ENCODE data around the gene PHLPP2.

Gene PHLPP2, protein sequence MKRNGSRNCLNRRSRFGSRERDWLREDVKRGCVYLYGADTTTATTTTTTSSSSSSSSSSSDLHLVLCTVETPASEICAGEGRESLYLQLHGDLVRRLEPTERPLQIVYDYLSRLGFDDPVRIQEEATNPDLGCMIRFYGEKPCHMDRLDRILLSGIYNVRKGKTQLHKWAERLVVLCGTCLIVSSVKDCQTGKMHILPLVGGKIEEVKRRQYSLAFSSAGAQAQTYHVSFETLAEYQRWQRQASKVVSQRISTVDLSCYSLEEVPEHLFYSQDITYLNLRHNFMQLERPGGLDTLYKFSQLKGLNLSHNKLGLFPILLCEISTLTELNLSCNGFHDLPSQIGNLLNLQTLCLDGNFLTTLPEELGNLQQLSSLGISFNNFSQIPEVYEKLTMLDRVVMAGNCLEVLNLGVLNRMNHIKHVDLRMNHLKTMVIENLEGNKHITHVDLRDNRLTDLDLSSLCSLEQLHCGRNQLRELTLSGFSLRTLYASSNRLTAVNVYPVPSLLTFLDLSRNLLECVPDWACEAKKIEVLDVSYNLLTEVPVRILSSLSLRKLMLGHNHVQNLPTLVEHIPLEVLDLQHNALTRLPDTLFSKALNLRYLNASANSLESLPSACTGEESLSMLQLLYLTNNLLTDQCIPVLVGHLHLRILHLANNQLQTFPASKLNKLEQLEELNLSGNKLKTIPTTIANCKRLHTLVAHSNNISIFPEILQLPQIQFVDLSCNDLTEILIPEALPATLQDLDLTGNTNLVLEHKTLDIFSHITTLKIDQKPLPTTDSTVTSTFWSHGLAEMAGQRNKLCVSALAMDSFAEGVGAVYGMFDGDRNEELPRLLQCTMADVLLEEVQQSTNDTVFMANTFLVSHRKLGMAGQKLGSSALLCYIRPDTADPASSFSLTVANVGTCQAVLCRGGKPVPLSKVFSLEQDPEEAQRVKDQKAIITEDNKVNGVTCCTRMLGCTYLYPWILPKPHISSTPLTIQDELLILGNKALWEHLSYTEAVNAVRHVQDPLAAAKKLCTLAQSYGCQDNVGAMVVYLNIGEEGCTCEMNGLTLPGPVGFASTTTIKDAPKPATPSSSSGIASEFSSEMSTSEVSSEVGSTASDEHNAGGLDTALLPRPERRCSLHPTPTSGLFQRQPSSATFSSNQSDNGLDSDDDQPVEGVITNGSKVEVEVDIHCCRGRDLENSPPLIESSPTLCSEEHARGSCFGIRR (N-terminal part only)

DNA sequence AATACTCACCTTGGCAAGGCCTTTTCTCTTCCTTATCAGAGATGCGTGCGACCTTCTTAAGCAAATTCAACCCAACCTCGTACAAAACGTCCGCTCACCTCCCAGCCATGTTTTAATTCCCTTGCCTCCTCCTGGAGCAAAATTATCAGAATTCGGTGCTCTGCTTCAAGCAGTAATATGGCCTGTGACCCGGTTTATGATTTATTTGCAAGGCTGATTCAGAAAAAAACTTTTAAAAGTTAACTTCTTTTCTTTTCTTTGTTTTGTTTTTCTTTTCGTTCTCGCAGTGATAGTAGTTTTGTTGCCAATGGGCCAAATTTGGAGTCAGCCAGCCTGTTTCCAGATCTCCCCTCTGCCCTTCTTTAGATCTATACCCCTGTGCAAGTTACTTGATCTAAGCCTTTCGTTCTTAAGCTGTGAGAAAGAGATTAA lies at the start of gene PHLPP2:
Gene PHLPP2, minus strand, starts transcription at position 382 of the 432 bp plus-strand sequence. CDS start 9,906 bp downstream, outside the sequence.
- no peak for DNase-seq

DNA sequence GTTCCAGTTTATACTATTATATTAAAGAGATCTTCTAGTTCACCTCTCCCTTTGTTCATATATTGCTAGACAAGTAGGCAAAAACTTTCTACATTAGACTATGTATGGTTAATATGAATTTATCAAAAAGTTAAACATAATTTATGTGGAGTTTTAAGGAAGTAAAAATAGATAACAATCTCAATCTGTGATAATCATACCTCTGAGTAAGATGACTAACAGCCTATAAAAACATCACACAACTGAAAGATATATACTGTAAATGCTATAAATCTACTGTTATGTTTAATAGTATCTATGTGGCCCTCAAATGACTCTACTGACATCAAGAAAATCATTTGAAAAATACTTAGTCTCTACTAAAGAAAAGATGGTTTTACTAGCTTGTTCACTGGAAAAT lies 47.1 kb upstream of the PHLPP2 start:
- no peak for DNase-seq

DNA sequence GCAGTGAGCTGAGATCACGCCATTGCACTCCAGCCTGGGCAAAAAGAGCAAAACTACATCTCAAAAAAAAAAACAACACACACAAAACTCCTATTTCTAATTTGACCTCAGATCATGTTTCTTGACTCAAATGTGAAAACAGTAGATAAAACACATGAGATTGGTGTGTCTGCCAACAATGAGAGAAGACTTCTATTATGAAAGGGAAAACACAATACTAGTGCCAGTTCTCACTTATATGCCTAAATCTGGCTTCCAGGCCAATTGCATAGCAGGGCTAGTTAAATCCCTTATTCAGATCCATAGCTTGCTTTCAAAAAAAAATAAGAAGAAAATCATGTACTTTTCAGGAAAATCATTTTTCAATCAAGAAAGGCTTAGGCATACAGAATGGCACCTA lies 44.7 kb upstream of the PHLPP2 start:
- no peak for DNase-seq

DNA sequence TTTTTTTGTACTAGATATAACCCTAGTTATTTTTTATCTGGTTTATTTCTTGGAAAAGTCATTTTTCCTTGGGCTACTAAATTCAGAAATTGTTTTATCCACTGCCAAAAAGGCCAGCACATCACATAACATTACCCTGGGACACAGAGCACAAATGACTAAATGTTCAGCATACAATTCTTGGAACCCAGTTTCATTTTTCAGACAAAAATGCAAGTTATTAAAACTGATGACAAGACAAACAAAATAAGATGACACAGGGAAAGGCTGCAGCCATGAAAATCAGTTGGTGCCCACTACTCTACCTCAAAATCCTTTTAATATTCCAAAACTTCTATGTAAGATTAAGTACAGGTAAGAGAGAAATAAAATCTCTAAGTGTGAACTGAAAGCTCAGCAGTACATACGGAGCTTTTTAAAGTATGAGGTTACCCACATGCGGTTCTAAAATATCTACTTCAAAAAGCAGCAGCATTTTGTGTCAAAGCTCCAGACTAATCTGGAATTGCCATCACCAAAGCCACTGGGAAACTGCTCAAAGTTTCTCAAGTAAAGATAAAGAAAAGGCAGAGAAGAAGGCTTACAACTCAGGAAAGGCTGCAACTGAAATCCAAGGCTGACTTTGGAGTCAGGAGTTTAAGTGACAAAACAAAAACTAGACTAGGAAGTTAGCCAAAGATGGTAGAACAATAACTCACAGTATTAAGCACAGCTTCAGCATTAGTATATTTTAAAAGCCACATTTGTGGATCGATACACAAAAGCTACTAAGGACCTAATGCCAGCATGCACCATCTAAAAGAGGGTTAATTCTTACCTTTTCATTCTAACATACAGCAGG lies 42.8 kb upstream of the PHLPP2 start:
- no peak for DNase-seq

DNA sequence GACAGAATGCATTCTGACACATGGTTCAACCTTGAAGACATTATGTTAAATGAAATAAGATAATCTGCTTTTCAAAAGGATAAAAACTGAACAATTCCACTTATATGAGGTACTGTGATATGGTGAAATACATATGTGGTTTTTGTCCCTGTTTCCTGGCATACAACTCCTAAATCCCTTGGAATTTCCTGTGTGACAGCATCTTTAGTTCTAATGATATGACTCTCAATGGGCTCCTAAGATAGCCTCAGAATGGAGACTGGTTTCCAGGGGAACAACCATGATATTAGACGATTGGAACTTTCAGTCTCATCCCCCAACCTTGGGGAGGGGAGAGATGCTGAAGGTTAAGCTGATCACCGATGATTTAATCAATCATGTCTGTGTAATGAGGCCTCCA lies 37.7 kb upstream of the PHLPP2 start:
- DNase-seq = no peak

DNA sequence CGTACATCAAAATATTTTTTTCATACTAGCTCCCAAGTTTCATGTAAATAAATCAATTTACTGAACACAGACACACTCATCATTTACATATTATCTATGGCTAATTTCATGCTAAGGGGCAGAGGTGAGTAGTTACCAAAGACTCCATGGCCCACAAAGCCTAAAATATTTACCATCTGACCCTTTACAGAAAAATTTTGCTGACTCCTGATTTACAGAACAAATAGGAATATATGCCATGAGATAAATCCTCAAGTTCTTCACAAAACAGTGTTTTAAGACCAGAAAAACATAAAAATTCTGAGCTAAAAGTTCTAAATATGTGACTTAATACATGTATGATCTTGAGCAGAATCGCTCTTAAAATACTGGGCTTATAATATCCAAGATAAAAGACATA lies 36.6 kb upstream of the PHLPP2 start:
- DNase-seq = no peak

DNA sequence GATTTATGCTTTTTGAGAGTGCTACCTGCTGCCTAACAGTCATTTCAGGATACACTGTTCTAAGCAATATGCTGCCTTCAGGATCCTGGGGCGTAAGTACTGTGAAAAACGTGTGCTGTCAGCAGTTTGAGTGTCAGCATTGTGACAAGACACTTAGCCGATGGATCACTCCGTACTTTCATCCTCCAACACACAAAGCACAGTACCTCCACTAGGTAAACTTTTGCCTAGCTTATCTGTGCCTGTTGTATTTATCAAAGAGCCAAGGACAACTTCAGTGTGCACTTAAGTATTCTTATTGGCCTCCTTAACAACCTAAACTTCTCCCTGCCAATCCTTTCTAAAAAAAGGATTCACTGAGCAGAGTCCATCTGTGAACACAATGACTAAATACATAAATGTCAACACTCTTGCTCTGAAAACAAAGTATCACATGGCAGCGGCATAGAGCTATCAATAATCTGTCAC lies 33.8 kb upstream of the PHLPP2 start:
- DNase-seq = no peak

DNA sequence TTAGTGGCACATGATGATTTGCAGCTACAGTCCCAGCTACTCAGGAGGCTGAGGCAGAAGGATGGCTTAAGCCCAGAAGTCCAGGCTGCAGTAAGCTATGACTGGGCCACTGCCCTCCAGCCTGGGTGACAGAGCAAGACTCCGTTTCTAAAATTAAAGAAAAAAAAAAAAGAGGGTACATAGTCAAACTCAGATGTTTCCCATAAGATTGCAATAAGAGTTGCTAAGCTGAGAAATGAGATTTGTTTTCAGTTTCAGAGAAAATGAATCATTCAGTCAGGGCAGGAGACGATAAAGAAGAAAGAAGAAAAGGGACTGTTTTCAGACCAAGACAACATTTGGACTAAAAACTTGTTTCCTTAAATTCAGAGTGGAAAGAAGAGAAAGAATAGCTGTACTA lies 30.2 kb upstream of the PHLPP2 start:
- no peak for DNase-seq

DNA sequence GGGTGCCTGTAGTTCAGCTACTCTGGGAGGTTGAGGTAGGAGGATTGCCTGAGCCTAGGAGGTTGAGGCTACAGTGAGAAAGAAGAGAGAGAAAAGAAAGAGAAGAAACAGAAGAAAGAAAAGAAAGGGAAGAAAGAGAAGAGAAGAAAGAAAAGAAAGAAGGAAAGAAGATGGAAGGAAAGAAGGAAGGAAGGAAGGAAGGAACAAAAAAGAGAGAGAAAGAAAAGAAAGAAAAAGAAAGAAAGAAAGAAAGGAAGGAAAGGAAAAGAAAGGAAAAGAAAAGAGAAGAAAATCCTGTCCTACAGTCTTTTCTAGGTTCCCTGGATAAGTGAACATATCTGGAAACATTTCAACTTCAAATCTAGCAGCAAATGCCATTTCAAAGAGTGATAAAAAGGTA lies 29.6 kb upstream of the PHLPP2 start:
- DNase-seq = no peak

DNA sequence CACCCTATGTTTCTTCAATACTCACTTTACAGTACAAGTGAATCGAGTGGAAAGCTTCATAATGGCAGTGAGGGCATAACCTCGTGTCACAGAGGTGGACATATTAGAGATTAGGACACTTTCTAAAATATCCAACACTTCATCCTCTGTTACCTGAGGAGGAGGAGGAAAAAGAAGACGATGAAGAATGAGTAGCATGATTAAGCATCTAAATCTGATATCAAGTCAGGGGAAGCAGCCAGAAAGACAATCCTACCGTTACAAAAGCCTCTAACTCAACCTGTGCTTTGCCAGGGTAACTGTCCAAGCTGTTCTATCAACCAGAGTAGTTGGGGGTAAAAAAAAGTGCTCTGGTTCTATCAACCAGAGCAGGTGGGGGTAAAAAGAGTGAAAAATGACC lies 23.7 kb upstream of the PHLPP2 start:
- DNase-seq = no peak

DNA sequence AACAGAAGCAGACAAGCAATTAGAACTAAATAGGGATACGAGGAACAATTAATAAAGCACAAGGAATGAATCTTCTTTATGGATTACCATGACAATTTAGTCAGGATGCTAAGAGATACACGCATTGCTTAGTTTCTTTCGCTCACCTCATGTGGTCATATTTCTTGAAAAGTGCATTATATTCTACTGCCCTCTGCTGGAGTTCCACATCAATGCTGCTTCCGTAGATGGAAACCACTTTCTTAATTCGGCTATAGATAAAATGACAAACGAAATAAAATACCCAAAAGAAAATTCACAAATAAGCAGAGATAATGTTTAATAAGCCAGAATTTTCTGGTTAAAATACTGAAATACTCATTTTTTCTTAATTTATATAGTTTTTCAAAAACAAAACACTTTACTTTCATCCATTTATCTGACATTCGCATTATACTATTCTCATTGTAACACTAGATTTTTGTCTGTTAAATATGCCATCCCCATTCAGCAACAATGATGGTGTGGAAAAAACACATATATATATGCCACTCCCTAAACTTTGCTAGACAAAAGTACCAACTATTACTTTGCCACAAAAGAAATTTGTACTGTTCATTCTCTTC lies 22.0 kb upstream of the PHLPP2 start:
- no peak for DNase-seq

DNA sequence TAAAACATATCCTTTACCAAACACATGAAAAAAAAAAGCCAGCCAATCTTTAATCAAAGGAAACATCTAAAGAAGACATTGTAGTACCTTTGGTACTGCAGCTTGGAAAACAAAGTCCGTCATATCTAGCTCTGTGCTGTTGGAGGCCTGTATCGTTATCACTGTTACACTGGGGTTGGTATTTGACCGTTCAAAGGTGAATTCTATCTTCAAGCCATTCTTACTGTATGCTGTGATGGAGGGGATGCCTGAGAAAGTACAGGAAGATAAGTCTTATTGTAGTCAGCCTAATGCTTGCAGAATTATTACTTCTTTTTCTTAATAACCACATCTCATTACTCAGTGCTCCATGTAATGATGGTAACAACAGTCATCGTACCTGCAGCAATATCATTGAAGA lies 14.4 kb upstream of the PHLPP2 start:
- no peak for DNase-seq

DNA sequence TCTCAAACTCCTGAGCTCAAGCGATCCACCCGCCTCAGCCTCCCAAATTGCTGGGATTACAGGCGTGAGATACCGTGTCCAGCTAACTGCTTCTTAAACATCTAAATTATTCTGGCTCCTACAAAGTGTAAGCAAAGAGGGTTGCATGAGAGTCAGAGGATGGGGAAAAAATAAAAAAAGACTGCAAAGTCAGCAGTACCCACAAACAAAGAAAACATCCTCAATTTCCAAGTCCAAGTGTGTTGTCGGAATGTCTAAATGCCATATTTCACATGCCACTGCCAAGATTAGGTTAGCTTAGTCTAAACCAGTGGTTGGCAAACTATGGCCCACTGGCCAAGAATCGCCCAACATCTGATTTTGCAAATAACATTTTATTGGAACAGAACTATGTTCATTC lies 13.0 kb upstream of the PHLPP2 start:
- no peak for DNase-seq

DNA sequence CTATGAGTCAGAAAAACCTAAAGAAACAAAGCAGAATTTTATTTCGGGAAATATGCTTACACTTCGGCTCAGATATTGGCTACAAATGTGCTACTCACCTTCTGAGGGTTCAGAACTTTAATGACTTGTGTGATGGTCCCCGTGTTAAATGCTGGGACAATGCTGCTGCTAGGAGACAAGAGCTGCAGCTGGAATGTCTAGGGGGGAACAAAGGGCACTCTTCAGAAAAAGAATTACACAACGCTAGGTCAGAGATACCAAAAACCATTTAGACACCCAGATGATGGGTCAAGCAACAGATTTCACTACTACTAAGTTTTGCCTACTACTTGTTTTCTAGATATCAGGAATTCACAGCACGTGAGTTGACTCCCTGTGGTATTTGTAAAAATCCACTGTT lies 10.0 kb upstream of the PHLPP2 start:
- DNase-seq = no peak

DNA sequence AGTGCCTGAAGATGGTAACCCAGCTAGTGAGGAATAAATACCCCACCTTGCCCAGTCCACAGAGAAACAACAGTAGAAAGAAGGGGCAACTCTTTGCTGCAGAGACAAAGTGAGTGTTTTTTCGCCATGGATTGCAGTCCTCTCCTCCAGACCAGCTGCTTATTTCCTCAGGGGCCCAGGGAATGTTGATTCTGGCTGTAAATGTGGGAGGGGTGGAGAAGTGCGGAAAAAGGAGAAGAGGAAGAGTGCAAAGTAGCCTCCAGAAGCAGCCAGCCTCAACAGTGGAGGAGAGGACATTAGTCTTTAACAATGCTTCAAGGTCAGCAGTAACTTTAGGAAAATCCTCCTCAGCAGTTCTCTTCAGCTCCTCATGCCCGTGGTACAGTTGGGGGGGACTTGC lies 8.1 kb upstream of the PHLPP2 start:
- DNase-seq = no peak

DNA sequence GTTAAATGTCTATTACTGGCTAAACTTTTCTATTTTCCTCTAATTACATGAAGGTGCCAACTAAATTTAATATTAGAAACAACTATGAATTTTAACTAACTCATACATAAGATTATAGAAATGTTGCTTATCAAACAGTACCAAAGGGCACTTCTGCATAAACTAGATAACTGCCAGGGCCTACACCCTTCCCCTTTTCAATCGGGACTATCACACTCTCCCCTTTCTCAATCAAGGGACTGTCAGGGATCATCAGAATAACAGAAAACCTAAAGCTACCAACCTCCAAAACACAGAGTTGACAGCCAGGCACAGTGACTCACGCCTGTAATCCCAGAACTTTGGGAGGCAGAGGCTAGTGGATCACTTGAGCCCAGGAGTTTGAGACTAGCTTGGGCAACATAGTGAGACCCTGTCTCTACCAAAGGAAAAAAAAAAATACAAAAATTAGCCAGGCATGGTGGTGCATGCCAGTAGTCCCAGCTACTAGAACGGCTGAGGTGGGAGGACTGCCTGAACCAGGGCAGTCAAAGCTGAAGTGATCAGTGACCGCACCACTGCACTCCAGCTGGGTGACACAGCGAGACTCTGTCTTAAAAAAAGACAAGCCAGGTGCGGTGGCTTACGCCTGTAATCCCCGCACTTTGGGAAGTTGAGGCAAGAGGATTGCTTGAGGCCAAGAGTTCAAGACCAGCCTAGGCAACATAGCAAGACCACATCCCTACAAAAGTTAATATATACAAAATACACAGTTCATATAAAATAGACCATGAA lies 3.2 kb upstream of the PHLPP2 start:
- no peak for DNase-seq

DNA sequence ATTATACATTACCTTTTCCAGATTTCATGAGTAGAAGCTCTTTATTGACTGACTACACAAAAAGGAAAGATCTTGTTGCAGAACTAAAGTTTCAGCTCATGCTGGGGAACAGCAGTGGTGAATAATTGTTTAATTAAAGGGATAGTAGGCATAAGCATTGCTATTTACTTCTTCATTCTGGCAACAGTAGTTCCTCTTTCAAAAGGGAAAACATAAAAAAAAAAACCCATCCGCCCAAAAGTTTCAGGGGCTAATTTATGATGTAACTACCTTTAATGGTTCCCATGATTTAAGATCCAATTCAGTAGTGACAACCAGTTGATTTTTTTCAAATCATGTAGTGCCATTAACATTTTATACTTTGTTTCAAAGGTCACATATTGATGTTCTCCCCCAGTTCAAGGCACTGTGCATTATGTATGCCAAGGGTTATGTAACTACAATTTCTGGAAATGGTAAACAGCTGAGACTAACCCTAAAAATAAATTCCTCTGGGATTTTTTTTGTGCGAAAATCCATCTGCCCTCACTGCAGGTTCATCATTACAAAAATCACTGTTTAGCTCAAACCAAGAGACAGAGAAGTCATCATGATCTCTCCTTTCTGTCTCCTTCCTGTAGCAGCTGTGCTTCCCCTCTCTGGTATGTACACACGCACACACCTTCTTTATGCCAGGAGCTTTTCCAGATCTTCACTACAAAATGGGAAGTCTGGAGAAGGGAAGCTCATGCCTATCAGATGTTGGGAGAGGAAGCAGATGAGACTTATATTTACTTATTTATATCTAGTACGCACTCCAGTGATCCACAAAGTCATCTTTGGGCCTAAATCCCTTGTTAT lies 2.2 kb upstream of the PHLPP2 start:
- DNase-seq = no peak

DNA sequence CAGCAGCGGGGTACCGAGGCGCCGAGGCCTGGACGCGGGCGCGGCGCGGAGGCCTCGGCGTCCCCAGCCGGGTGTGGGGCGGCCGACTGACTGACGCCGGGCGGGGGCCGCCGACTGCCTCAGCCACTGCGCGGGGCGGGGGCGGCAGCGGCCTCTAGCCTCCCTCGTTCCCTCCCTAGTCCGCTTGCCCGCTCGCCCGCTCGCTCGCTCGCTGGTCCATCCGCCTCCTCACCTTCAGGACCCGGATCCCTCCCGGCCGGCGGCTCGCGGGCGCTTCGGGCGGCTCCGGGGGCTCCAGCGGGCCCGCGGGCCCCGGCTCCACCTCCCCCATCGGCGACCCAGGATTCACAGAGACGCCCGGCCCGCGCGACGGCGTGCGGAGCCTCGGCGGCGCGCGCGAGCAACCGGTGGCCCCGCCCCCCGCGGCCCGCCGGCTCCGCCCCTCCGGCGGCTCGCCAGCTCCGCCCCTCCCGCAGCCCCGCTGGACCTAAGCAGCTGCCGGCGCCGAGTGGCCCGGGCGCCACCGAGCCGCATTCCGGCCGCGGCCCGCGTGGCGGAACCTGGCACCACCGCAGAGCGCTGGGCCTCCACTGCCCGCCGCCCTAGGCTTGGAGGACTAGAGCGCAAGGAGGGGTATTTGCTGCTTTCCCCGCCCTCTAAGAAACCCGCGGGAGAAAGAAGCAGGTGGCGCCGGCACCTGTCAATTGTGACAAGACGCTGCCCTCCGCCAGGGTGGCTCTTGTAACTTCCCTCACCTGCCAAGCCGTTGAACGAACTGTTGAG lies 773 bp downstream of the PHLPP2 start:
- DNase-seq = peak; percentile 69

Data from activated CD4-positive, alpha-beta T cell treated with anti-CD3 and anti-CD28 coated beads for 1 hour (primary cell).